Cardiac fibroblast (primary cell): Measurements from ENCODE around the gene DNAJC25.

Source experiments
- DNase-seq, 2 donors: peaks; one replicate each; pipeline versions ENCODE4 v3.0.0 to v3.0.0-alpha.2; 2010; ENCODE audit warnings: low read depth in 2 of 2
- H3K4me3 ChIP-seq, 2 donors: replicated peaks in 1 of 2; 1 replicate in 1 of 2; 2 replicates in 1 of 2; pipeline ENCODE4 v1.5.1; 2011; ENCODE audit warnings: low read depth in 2 of 2, low read length in 2 of 2, mild to moderate bottlenecking in 2 of 2, moderate library complexity in 1 of 2
- CTCF ChIP-seq: IDR thresholded peaks from one replicate; pipeline ENCODE4 v1.5.1; 2011; ENCODE audit warnings: low read depth, mild to moderate bottlenecking, low read length, inconsistent platforms

DNAJC25 gene

GRCh38 chr9:111599092-111599954 is 31.8 kb upstream of the DNAJC25 start, which contains the start of gene PTGR1:
TSS of gene PTGR1 (minus strand) at chr9:111599647. CDS start at chr9:111597422, 2,225 bp downstream.
- TF ChIP-seq CTCF: no peak
- DNase-seq: peak; percentile 89 to 95
- peak within 1 kb of the TSS; percentile 54 to 72 for H3K4me3 ChIP-seq

- no peak for TF ChIP-seq CTCF
- peak overlapping the region; percentile 54 to 72 for H3K4me3 ChIP-seq
- DNase-seq: no peak
Measured at GRCh38 chr9:111599955-111600343, 31.2 kb upstream of the DNAJC25 start.

GRCh38 chr9:111601237-111602018 is 29.7 kb upstream of the DNAJC25 start:
- TF ChIP-seq CTCF: no peak

DNA sequence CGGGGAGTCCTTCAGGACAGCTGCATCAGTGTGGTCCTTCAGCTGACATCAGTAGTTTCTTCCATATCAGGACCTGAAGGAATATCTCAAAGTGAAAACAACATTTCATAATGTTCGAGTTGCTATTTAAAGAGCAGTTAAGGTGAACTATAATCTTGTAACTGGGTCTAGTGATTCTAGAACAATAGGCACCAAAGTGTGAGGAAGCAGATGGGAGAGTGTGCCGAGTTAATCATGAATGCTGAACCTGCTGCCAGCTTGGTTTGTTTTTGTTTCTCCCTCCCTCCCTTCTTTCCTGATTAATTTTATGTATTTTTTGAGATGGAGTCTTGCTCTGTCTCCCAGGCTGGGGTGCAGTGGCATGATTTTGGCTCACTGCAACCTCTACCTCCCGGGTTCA is 28.1 kb upstream of the DNAJC25 start:
- no peak for TF ChIP-seq CTCF
- DNase-seq: peak in 1 of 2 donors; percentile 46
- no peak overlapping the region for H3K4me3 ChIP-seq

More at GRCh38 chr9:111601237-111602018, 29.7 kb upstream of the DNAJC25 start:
- DNase-seq: peak; percentile 70 to 80
- H3K4me3 ChIP-seq: no peak overlapping the region

DNA sequence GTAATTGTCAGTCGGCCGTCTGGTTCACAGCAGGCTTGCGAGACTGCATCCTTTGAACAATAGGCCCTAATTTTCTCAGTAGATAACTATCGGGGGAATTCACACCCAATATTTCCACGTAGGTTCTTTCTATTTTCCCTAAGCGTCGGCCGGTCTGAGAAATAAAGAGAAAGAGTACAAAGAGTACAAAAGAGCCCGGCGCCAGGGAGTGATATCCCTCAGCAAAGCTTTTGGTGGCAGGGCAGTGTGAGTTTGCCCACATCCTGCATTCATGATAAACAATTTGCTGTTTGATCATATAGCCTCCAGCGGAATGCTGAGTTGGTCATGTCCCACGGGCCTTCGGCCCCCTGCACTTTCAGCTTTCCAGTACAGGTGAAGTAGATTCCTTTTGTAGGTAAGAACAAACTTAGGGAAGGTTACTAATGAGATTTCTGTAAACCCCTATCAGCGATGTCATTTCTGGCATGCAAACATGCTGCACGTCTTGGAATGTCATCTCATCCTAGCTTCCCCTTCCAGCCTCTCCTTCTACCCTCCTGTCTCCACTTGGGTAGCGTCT is 27.0 kb upstream of the DNAJC25 start:
- DNase-seq: no peak
- H3K4me3 ChIP-seq: no peak overlapping the region
- no peak for TF ChIP-seq CTCF

- H3K4me3 ChIP-seq: no peak overlapping the region
- no peak for TF ChIP-seq CTCF
- DNase-seq: no peak
Measured at GRCh38 chr9:111605041-111605559, 26.0 kb upstream of the DNAJC25 start.
